ENCODE data around the gene SURF1.

The SURF1 gene

GRCh38 chr9:133323991-133324703 is 32.1 kb downstream of the SURF1 start:
- no peak overlapping the region for H2BK12ac ChIP-seq (ENCODE audit: low read length in 2 of 2)
- H2BK5ac ChIP-seq (ENCODE audit: low read depth, low read length, poor library complexity, severe bottlenecking), result no peak overlapping the region
- WGBS, result 85% methylated on average over 13 of the region's 13 CpGs
- H3K9me3 ChIP-seq (ENCODE audit: control insufficient read depth, low read length), result peaks cover 4% of the 10 kb centered on the region
- no peaks in the 10 kb centered on the region for H3K4me1 ChIP-seq (ENCODE audit: control insufficient read depth, insufficient read depth, low read depth, low read length)
- no peak overlapping the region for H3K4ac ChIP-seq (ENCODE audit: low read depth in 1 of 2, low read length in 2 of 2)
- no peak overlapping the region for H2AK5ac ChIP-seq (ENCODE audit: low read length, severe bottlenecking)
- H2BK15ac ChIP-seq (ENCODE audit: low read depth, poor library complexity, severe bottlenecking), result no peak overlapping the region
- no peak for DNase-seq
- H3K4me3 ChIP-seq (ENCODE audit: insufficient read depth in 1 of 2, low read depth in 1 of 2, low read length in 2 of 2), result no peak overlapping the region
- H3K79me1 ChIP-seq (replicated peaks; ENCODE audit: low read length, poor library complexity, severe bottlenecking), result no peaks in the 10 kb centered on the region
- no peak overlapping the region for H2BK120ac ChIP-seq (ENCODE audit: low read depth, low read length)
- peaks cover 8 to 15% of the 10 kb centered on the region in 2 experiments for H3K27me3 ChIP-seq (ENCODE audit: control insufficient read depth in 1 of 2, insufficient read depth in 1 of 2, low read length in 2 of 2)
- H3K27ac ChIP-seq (ENCODE audit: low read length, poor library complexity, severe bottlenecking), result no peak overlapping the region
- H4K8ac ChIP-seq (ENCODE audit: low read length), result no peak overlapping the region
- H4K91ac ChIP-seq (ENCODE audit: low read length), result peak overlapping the region; percentile 48
- no peak overlapping the region for H2AFZ ChIP-seq (ENCODE audit: low read depth, low read length)
- H3K23ac ChIP-seq (ENCODE audit: low read length in 2 of 2), result no peak overlapping the region
- no peak overlapping the region for H3K18ac ChIP-seq (ENCODE audit: low read depth in 1 of 2, low read length in 2 of 2)
- no peak overlapping the region for H3K9ac ChIP-seq (ENCODE audit: low read length)
- no peak overlapping the region for H3K14ac ChIP-seq (ENCODE audit: low read length in 2 of 2)
- no peak overlapping the region for H3K4me2 ChIP-seq (ENCODE audit: low read length, poor library complexity, severe bottlenecking)
- H3K36me3 ChIP-seq (ENCODE audit: control insufficient read depth in 1 of 2, insufficient read depth in 2 of 2, low read depth in 1 of 2, low read length in 2 of 2), result peaks cover 2 to 6% of the 10 kb centered on the region in 2 experiments

- no peaks in the 10 kb centered on the region for H3K4me1 ChIP-seq (ENCODE audit: control insufficient read depth, insufficient read depth, low read depth, low read length)
- no peak overlapping the region for H2BK120ac ChIP-seq (ENCODE audit: low read depth, low read length)
- H2AFZ ChIP-seq (ENCODE audit: low read depth, low read length), result no peak overlapping the region
- H2AK5ac ChIP-seq (ENCODE audit: low read length, severe bottlenecking), result no peak overlapping the region
- WGBS, result 94% methylated on average over 9 of the region's 10 CpGs
- H3K9me3 ChIP-seq (ENCODE audit: control insufficient read depth, low read length), result peaks cover 4% of the 10 kb centered on the region
- H4K91ac ChIP-seq (ENCODE audit: low read length), result no peak overlapping the region
- H2BK12ac ChIP-seq (ENCODE audit: low read length in 2 of 2), result no peak overlapping the region
- H3K79me1 ChIP-seq (replicated peaks; ENCODE audit: low read length, poor library complexity, severe bottlenecking), result no peaks in the 10 kb centered on the region
- no peak overlapping the region for H3K18ac ChIP-seq (ENCODE audit: low read depth in 1 of 2, low read length in 2 of 2)
- H3K36me3 ChIP-seq (ENCODE audit: control insufficient read depth in 1 of 2, insufficient read depth in 2 of 2, low read depth in 1 of 2, low read length in 2 of 2), result peaks cover 2 to 3% of the 10 kb centered on the region in 2 experiments
- peaks cover 8 to 15% of the 10 kb centered on the region in 2 experiments for H3K27me3 ChIP-seq (ENCODE audit: control insufficient read depth in 1 of 2, insufficient read depth in 1 of 2, low read length in 2 of 2)
- H3K4ac ChIP-seq (ENCODE audit: low read depth in 1 of 2, low read length in 2 of 2), result no peak overlapping the region
- no peak overlapping the region for H3K4me3 ChIP-seq (ENCODE audit: insufficient read depth in 1 of 2, low read depth in 1 of 2, low read length in 2 of 2)
- no peak overlapping the region for H3K23ac ChIP-seq (ENCODE audit: low read length in 2 of 2)
- no peak for DNase-seq
- H2BK5ac ChIP-seq (ENCODE audit: low read depth, low read length, poor library complexity, severe bottlenecking), result no peak overlapping the region
- no peak overlapping the region for H4K8ac ChIP-seq (ENCODE audit: low read length)
- H3K27ac ChIP-seq (ENCODE audit: low read length, poor library complexity, severe bottlenecking), result no peak overlapping the region
- no peak overlapping the region for H2BK15ac ChIP-seq (ENCODE audit: low read depth, poor library complexity, severe bottlenecking)
- no peak overlapping the region for H3K9ac ChIP-seq (ENCODE audit: low read length)
- H3K14ac ChIP-seq (ENCODE audit: low read length in 2 of 2), result no peak overlapping the region
- H3K4me2 ChIP-seq (ENCODE audit: low read length, poor library complexity, severe bottlenecking), result no peak overlapping the region
Observed at GRCh38 chr9:133323211-133323610, 33.1 kb downstream of the SURF1 start.

DNA sequence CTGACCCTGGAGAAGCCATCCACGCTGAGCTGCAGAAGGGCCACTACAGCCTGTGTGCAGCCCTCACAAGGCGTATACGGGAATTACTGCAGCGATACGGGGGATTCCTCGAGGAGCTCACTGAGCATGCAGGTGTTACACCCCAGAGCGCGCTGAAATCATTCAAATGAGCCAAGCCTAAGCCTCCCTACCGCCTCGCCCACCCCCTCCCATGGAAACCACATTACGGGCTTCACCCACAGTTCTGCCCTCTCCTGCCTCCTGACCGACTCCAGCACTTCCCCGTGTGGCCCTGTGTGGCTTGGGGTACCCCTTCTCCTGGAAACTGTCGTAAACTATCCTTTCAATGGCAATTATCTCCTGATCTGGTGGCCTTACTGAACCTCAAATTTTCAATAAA is 33.6 kb downstream of the SURF1 start:
- no peak overlapping the region for H3K4me3 ChIP-seq (ENCODE audit: insufficient read depth in 1 of 2, low read depth in 1 of 2, low read length in 2 of 2)
- 86% methylated on average over 13 of the region's 14 CpGs for WGBS
- H4K8ac ChIP-seq (ENCODE audit: low read length), result no peak overlapping the region

DNA sequence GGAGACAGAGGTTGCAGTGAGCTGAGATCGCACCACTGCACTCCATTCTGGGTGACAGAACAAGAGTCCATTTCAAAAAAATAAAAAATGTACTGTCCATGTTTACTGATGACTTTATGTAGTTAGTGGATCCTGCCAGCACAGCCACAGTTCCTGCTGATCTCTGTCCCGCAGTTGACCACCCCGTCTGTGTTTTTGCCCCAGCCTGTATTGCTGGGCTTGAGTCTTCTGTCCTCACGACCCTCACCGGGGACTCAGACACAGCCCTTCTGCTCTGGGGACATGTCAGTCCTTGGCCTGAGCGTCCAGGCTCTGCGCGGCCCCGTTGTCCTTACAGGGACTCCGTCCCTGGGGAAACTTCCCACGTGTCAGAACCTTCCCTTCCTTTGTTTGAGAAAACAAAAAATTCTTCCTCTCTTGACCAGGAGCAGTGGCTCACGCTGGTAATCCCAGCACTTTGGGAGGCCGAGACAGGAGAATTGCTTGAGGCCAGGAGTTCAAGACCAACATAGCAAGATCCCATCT is 34.8 kb downstream of the SURF1 start:
- H3K23ac ChIP-seq (ENCODE audit: low read length in 2 of 2), result no peak overlapping the region
- no peak overlapping the region for H2BK15ac ChIP-seq (ENCODE audit: low read depth, poor library complexity, severe bottlenecking)
- peaks cover 0 to 2% of the 10 kb centered on the region in 2 experiments for H3K36me3 ChIP-seq (ENCODE audit: control insufficient read depth in 1 of 2, insufficient read depth in 2 of 2, low read depth in 1 of 2, low read length in 2 of 2)
- no peak overlapping the region for H4K91ac ChIP-seq (ENCODE audit: low read length)
- no peak overlapping the region for H3K4me2 ChIP-seq (ENCODE audit: low read length, poor library complexity, severe bottlenecking)
- no peak overlapping the region for H3K27ac ChIP-seq (ENCODE audit: low read length, poor library complexity, severe bottlenecking)
- H2BK120ac ChIP-seq (ENCODE audit: low read depth, low read length), result no peak overlapping the region
- no peak for DNase-seq
- peaks cover 8 to 19% of the 10 kb centered on the region in 2 experiments for H3K27me3 ChIP-seq (ENCODE audit: control insufficient read depth in 1 of 2, insufficient read depth in 1 of 2, low read length in 2 of 2)
- no peak overlapping the region for H4K8ac ChIP-seq (ENCODE audit: low read length)
- H3K9ac ChIP-seq (ENCODE audit: low read length), result no peak overlapping the region
- no peak overlapping the region for H2BK5ac ChIP-seq (ENCODE audit: low read depth, low read length, poor library complexity, severe bottlenecking)
- H2BK12ac ChIP-seq (ENCODE audit: low read length in 2 of 2), result no peak overlapping the region
- no peaks in the 10 kb centered on the region for H3K79me1 ChIP-seq (replicated peaks; ENCODE audit: low read length, poor library complexity, severe bottlenecking)
- no peak overlapping the region for H3K18ac ChIP-seq (ENCODE audit: low read depth in 1 of 2, low read length in 2 of 2)
- H2AFZ ChIP-seq (ENCODE audit: low read depth, low read length), result no peak overlapping the region
- H3K4ac ChIP-seq (ENCODE audit: low read depth in 1 of 2, low read length in 2 of 2), result no peak overlapping the region
- no peaks in the 10 kb centered on the region for H3K4me1 ChIP-seq (ENCODE audit: control insufficient read depth, insufficient read depth, low read depth, low read length)
- 91% methylated on average over 12 of the region's 13 CpGs for WGBS
- H3K14ac ChIP-seq (ENCODE audit: low read length in 2 of 2), result no peak overlapping the region
- H3K9me3 ChIP-seq (ENCODE audit: control insufficient read depth, low read length), result peaks cover 4% of the 10 kb centered on the region
- no peak overlapping the region for H2AK5ac ChIP-seq (ENCODE audit: low read length, severe bottlenecking)
- H3K4me3 ChIP-seq (ENCODE audit: insufficient read depth in 1 of 2, low read depth in 1 of 2, low read length in 2 of 2), result no peak overlapping the region

More for the DNA sequence above, 33.6 kb downstream of the SURF1 start:
- DNase-seq, result no peak
- Histone ChIP-seq H3K27me3 (ENCODE audit: control insufficient read depth in 1 of 2, insufficient read depth in 1 of 2, low read length in 2 of 2) (peaks cover 8 to 15% of the 10 kb centered on the region in 2 experiments), H2AK5ac (ENCODE audit: low read length, severe bottlenecking) (no peak overlapping the region), H3K27ac (ENCODE audit: low read length, poor library complexity, severe bottlenecking) (no peak overlapping the region), H3K4me2 (ENCODE audit: low read length, poor library complexity, severe bottlenecking) (no peak overlapping the region), H3K4ac (ENCODE audit: low read depth in 1 of 2, low read length in 2 of 2) (no peak overlapping the region), H3K9ac (ENCODE audit: low read length) (no peak overlapping the region), H2AFZ (ENCODE audit: low read depth, low read length) (no peak overlapping the region), H2BK12ac (ENCODE audit: low read length in 2 of 2) (no peak overlapping the region), H2BK15ac (ENCODE audit: low read depth, poor library complexity, severe bottlenecking) (no peak overlapping the region), H3K4me1 (ENCODE audit: control insufficient read depth, insufficient read depth, low read depth, low read length) (no peaks in the 10 kb centered on the region), H3K23ac (ENCODE audit: low read length in 2 of 2) (no peak overlapping the region), H3K14ac (ENCODE audit: low read length in 2 of 2) (no peak overlapping the region), H3K79me1 (replicated peaks; ENCODE audit: low read length, poor library complexity, severe bottlenecking) (no peaks in the 10 kb centered on the region), H2BK120ac (ENCODE audit: low read depth, low read length) (no peak overlapping the region), H4K91ac (ENCODE audit: low read length) (no peak overlapping the region), H3K36me3 (ENCODE audit: control insufficient read depth in 1 of 2, insufficient read depth in 2 of 2, low read depth in 1 of 2, low read length in 2 of 2) (peaks cover under 1 to 2% of the 10 kb centered on the region in 2 experiments), H2BK5ac (ENCODE audit: low read depth, low read length, poor library complexity, severe bottlenecking) (no peak overlapping the region), H3K18ac (ENCODE audit: low read depth in 1 of 2, low read length in 2 of 2) (no peak overlapping the region), H3K9me3 (ENCODE audit: control insufficient read depth, low read length) (peaks cover 4% of the 10 kb centered on the region)
